Spleen (tissue), 7 donors: ENCODE results near the gene DLG2.

Experiments
- CTCF ChIP-seq, 11 experiments: fragments of 200-600 bp in 7 of 11; fragments of 450-650 bp in 4 of 11; sonication (generic) in 4 of 11; IDR thresholded peaks in 8 of 11; conservative IDR thresholded peaks in 3 of 11; 1 replicate in 7 of 11; 2 replicates in 4 of 11; pipeline versions ENCODE4 v1.4.0 to v1.8.0; 2016 to 2021; ENCODE audit warnings: antibody characterized with exemption in 11 of 11, inconsistent platforms in 4 of 11, mild to moderate bottlenecking in 1 of 11
- POLR2A ChIP-seq, 3 donors: fragments of 450-650 bp; IDR thresholded peaks; one replicate each; pipeline ENCODE4 v1.5.1; 2017; ENCODE audit warnings: antibody characterized with exemption in 3 of 3, mild to moderate bottlenecking in 1 of 3
- POLR2AphosphoS5 ChIP-seq, 3 donors: sonication (generic); formaldehyde crosslinking; IDR thresholded peaks; one replicate each; pipeline ENCODE4 v1.5.1; 2017; ENCODE audit warnings: antibody characterized with exemption in 3 of 3
- donor health status: DM: no; HTN: no; CAD: no; lungs with moderate emphysema.
- donor health status: DM: no; HTN: no; CAD: no.
- donor health status: DM: no; HTN: no; CAD: no.

DNA sequence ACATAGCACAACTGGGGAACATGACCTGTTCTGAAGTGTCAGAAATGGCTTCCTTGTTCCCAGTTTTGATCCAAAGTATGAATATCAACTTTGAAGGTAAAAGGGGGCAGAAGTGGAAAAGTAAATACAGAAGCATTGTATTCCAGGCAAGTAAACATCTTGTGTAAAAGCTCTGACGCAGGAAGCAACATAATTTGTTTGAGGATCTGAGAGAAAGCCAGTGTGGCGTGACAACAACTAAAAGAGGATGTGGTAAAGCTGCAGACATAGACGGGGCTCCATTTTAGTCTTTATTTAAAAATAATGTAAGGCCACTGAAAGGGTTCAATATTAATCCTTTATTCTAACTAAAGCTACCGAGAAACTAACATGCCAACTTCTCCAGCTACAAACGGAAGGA, 310.2 kb downstream of the DLG2 start:
- TF ChIP-seq CTCF (IDR thresholded peaks at IDR 0.05 in 8 of 11, conservative IDR thresholded peaks at IDR 0.05 in 3 of 11): no peak
- no peak for TF ChIP-seq POLR2A (IDR thresholded peaks at IDR 0.05)
- TF ChIP-seq POLR2AphosphoS5 (IDR thresholded peaks at IDR 0.05): no peak
